EH (cell line): ENCODE measurements around the gene STRA8.
"Not testable (repeated sequence)": the region's sequence is repeated elsewhere in the genome, so short reads cannot be mapped to it uniquely, and the experiment has no call there.

Experiments used
- DNase-seq: peaks from one replicate; pipeline ENCODE4 v3.0.0-alpha.2; 2015; ENCODE audit warnings: low read depth

The STRA8 gene

GRCh38 chr7:135204876-135205275 lies 28.8 kb upstream of the STRA8 start:
- DNase-seq, result peak; percentile 9

GRCh38 chr7:135205850-135206249 lies 27.8 kb upstream of the STRA8 start:
- DNase-seq, result no peak

- no peak for DNase-seq
Observed at GRCh38 chr7:135206941-135207391, 26.7 kb upstream of the STRA8 start.

GRCh38 chr7:135207406-135208101 lies 26.1 kb upstream of the STRA8 start:
- no peak for DNase-seq

GRCh38 chr7:135208102-135208793 lies 25.4 kb upstream of the STRA8 start:
- peak; percentile 21 for DNase-seq

GRCh38 chr7:135209225-135209834 lies 24.3 kb upstream of the STRA8 start:
- no peak for DNase-seq

GRCh38 chr7:135210888-135211178 lies 22.8 kb upstream of the STRA8 start:
- DNase-seq, result peak; percentile 44

GRCh38 chr7:135211179-135211945 lies 22.3 kb upstream of the STRA8 start, which contains the start of gene WDR91:
TSS of gene WDR91 (minus strand) at chr7:135211526. CDS start at chr7:135211502, 24 bp downstream.
- peak; percentile 94 for DNase-seq

- peak; percentile 35 for DNase-seq
Observed at GRCh38 chr7:135211946-135212685, 21.5 kb upstream of the STRA8 start.

GRCh38 chr7:135213831-135214230 lies 19.8 kb upstream of the STRA8 start:
- no peak for DNase-seq

- no peak for DNase-seq
Observed at GRCh38 chr7:135215180-135215579, 18.5 kb upstream of the STRA8 start.

- no peak for DNase-seq
Observed at GRCh38 chr7:135215698-135216097, 17.9 kb upstream of the STRA8 start.

GRCh38 chr7:135217645-135218509 lies 15.8 kb upstream of the STRA8 start:
- no peak for DNase-seq

- DNase-seq, result no peak
Observed at GRCh38 chr7:135224027-135224426, 9.6 kb upstream of the STRA8 start.

GRCh38 chr7:135231686-135232085 lies 2.0 kb upstream of the STRA8 start:
- DNase-seq, result no peak

- no peak for DNase-seq
Observed at GRCh38 chr7:135232087-135232486, 1.6 kb upstream of the STRA8 start.

GRCh38 chr7:135232720-135233119 lies 918 bp upstream of the STRA8 start:
- DNase-seq, result no peak

GRCh38 chr7:135234095-135234494 lies 457 bp downstream of the STRA8 start:
- DNase-seq, result not testable (repeated sequence)

GRCh38 chr7:135234727-135235126 lies 1.1 kb downstream of the STRA8 start:
- DNase-seq, result no peak

- no peak for DNase-seq
Observed at GRCh38 chr7:135235841-135236240, 2.2 kb downstream of the STRA8 start.

GRCh38 chr7:135236727-135237126 lies 3.1 kb downstream of the STRA8 start:
- DNase-seq, result no peak
